CD4-positive, alpha-beta T cell treated with Interleukin-1 beta for 1 hour (primary cell): ENCODE data around the gene RASSF5.
A peak's percentile ranks its signal among the peaks of the same experiment; 100 is the strongest.
"Not testable (repeated sequence)": the region's sequence is repeated elsewhere in the genome, so short reads cannot be mapped to it uniquely, and the experiment has no call there.

Experiments
- DNase-seq, 2 donors: peaks; one replicate each; pipeline ENCODE4 v3.0.0-alpha.2; 2020 to 2022

Gene RASSF5

DNA sequence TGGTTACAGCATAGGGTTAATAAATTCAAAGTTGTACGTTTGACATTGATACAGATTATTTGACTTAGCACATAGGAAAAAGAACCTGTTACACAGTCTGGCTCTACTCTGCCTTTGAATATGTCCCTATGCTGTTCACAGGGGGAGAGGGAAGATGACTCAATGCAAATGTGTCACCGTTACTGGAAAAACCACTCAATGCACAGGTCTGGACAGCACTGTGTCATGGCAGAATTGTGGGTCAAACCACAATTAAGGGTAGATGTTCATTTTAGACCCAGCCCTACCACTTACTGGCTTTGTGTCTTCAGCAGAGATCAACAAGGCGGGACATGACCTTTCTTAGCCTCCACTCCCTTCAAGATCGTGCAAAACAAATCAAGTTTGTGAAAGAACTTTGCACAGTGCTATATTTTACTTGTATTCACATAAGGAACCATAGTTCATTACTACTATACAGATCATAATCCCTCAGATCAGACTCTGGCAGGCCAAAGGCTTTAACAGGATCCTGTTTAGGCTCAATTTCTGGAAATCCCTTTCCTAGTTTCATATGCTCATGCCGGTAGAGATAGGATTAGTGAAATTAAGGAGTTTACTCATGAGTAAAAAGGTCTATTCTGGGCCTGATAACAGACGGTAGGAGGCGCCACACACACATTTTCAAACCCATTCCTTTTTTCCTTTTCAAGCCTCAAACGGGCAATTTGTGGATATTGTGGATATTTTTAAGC is 82.9 kb downstream of the RASSF5 start:
- peak; percentile 30 to 54 for DNase-seq

DNA sequence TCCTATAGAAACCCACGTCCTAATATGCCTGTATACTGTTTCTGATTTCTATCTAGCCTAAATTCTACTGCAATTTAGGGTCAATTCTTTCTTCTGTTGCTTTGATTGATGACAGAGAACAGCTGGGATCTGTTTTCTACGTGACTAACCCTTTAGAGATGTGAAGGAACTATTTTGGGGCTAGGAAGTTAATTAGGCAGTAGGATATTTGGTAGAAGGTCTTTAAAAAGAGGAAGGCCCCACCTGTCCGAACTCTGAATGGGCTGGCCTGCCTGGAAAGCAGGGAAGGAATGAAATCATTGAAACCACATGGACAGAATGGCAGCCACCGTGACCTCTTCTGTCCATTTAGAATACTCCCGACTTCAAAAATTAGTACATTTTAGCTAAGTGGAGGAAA is 83.9 kb downstream of the RASSF5 start:
- DNase-seq = no peak

DNA sequence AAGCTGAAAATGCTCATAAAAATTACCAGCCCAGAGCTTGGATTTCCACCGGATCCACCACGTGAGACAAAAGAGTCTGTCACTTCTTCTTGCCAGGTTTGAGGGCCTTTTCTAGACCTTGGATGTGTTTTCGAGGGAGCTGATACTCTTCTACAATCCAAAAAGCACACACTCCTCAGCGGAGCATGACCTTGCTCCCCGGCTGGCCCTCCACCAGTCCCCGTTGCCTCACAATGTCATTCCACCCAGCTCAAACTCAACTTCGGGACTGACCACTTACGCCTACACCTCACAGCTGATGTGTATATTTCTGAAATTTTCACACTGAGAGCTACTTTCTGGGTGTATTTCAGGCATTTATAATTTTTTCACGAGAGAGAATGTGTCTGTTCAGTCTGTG is 84.4 kb downstream of the RASSF5 start:
- no peak for DNase-seq

DNA sequence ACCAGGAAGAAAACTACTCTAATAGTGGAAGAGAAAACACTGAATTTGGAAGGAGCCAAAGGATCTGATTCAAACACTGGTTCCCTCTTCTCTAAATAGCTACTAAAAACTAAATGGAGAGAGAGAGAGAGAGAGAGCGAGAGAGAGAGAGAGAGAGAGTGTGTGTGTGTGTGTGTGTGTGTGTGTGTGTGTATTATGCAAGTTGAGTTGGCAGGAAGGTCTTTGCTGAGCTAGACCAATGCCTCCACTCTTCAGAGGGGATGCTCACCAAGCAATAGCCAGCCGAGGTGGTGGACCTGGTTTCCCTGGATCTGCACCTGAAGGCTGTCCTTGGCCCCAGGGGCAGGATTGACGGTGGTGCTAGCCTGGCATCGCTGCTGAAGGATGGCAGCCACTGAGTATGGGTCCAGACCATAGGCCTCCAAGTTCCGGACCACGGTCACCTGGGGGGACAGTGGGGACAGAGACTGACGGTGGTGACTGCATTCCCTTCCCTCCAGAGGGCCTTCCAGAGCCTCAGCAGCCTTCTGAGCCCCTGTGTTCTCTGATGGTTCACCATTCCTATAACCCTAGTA is 86.1 kb downstream of the RASSF5 start:
- DNase-seq = no peak

DNA sequence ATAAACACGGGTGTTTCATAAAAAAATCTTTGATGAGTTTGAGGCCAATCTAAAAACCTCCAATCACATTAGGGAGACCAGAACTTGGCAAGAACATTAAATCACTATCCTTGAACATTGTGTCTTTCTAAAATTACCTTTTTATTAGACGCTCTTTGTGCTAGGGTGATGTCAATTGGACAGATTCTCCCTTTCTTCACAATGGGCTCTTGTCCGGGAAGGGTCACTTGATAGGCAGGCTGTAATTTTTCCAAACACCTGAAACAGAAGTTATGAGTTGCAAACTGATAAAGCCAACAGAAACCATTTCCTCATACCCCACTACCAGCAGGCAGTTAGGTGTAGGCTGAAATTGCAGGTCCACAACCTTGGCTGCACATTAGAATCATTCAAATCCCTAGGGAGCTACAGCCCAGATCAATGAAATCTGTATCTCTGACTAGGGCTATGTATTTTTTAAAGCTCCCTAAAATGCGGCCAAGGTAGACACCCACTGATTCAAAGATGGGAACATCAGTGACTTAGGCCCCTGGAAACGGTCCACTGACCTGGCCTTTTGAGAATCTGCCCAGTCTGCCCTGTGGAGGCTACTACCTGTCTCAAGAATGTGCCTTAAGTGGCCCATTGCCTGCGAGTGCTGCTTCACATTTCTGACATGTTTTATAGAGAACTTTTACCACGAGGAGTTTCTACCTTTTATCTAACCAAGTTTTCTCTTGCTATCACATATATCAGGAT is 88.4 kb downstream of the RASSF5 start:
- no peak for DNase-seq

DNA sequence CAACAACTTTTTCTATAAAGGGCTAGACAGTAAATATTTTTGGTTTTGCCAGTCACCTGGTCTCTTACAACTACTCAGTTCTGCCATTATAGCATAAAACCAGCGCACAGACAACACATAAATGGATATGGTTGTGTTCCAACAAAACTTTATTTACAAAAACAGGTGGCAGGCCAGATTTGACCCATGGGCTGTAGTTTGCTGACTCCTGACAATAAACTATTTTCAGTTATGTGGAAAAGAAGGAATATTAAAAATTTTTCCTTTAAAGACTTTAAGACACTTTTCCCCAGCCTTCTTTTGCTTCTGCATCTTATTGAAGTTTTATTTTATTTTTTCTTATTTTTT is 89.0 kb downstream of the RASSF5 start:
- no peak for DNase-seq

DNA sequence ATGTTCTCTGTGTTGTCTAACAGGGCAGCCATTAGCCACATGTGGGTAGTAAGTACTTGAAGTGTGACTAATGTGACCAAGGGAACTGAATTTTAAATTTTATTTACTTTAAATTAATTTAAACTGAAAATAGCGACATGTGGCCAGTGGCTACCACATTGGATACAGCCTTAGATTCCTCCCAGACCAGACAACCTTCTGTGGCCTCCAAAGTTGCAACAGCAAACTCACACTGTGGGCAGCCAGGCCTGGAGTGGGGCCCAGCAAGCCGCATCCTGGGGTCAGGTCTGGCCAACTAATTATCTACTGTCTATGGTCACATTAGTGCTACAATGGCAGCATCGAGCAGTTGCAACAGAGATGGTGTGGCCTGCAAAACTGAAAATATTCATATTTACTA is 93.2 kb downstream of the RASSF5 start:
- no peak for DNase-seq

DNA sequence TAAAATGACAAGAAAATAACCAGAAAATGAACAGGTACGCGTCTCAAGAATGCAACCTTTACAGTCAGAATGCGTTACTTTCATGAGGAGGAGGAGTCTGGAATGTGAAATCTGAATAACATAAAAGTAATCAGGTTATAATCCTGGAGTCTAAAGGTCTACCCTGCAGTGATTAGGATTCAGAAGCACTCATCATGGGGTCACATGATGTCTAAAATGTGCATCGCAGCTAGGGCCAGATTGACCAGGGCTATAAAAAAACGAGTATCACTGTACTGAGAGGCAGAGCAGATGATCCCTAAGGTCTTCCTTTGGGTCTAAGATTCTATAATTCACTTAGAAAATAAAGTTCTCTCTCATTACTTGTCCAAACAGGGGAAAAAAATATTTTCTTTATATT is 97.5 kb downstream of the RASSF5 start:
- no peak for DNase-seq

DNA sequence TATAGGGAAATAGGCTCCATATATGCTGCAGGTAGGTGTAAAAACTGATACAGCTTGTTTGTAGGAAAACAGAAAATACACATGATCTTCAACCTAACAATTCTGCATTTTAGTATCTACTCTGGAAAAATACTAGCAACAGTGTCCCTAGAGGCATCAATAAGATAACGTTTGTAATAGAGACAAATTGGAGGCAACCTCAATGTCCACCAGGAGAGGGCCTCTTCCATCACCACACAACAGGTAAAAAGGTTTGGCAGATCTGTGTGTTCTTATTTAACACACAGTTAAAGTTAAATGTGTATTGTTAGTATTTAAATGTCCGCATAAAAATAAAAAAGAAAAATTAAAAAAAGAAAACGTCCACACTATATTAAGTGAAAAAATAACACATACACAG is 99.5 kb downstream of the RASSF5 start:
- DNase-seq = no peak

DNA sequence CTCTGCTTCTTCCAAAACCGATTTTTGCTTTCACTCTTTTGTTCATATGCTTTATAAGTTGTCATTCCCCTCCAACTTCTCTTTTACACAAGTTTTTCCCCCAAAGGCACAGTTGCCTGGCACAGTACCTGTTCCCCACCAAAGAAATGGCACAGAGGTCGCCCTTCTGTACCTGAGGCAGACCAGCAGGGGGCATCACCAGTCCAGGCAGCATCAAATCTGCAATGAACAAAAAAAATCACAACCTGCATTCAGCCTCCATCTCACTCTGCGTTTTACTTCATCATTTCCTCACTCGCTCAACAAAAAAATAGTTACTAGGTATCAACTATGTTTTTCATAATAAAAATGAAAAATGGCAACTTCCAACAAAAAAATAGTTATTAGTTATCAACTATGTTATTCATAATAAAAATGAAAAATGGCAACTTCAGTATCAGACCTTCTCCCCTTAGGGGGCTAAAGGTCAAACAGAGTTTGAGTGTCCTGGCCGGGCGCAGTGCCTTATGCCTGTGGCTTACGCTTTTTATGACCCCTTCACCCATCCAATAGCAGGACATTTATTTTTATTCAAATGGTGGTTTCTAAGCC is 100.9 kb downstream of the RASSF5 start:
- peak; percentile 50 to 65 for DNase-seq

DNA sequence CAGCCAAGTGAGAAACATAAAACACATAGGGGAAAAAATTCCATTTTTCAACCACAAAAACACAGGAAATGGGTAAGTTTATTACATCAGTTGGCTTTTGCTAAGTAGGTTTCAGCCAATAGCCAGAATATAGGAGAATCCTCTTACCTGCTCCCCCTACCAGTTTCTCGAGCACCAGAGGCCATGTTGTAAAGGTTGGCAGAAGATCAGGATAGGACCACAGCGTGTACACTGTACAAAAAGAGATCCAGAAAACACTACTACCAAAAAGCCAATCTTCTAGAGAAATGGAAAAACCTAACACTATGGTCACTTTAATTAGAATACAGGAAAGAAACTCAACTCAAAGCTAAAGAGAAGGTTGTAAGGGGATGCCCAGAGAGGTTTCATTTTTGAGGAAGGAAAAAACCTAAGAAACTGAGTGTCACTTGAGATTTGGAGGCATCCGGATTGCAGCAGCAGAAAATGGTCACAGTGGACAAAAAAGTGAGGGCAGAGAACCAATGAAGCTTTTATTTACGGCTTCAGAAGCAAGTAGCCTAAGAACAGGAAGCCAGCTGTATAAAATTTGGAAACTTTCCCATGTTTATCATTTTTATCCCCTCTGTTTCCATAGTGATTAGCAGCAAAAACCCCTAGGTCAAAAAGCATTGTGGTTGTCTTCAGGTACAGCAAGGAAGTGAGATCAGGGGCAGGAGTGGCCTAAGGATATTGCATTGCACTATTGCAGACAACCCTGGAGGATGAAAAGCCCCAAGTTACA is 102.1 kb downstream of the RASSF5 start:
- DNase-seq = no peak

DNA sequence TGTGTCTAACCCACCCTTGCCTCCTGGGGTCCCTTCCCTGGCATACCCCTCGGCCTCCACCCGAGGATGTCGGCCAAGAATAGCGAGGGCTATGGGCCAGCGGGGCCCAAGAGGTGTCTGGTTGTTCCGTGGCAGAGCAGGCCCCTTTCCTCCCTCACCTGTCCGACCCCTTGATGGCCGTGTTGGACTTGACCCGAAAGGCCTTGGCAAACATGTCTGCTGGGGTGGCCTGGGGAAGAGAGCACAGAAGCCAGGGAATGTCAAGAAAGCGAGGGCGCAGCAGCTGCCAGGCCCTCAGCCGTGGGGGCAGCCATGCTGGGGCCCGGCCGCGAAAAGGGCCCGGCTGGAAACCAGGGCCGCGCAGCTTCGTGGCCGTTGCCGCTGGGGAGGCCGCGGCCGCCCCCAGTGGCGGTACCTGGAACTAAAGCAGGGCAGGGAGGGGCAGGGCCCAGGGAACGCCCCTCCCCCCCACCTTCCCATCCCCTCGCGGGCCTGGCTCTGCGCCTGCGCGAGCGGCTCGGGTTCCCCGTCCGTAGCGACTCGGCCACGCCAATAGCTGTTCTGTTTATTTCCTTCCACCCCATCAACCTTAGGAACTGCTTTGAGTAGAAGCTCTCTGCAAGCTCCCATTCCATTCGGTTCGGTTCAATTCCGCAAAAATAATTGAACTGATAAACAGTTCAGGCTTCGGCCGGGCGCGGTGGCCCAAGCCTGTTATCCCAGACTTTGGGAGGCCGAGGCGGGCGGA is 105.0 kb downstream of the RASSF5 start, which contains the start of gene EIF2D:
TSS of gene EIF2D (minus strand) at position 337 of the 748 bp plus-strand sequence. CDS start at position 214, 123 bp downstream.
- peak; percentile 94 to 95 for DNase-seq

DNA sequence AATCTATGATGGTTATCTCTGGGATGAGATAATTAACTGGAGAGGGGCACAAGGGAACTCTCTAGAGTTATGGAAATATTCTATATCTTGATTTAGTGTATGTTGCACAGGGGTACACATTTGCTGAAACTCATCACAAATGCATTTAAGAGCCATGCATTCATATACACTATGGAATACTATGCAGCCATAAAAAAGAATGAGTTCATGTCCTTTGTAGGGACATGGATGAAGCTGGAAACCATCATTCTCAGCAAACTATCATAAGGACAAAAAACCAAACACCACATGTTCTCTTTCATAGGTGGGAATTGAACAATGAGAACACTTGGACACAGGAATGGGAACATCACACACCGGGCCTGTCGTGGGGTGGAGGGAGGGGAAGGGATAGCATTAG is 119.1 kb downstream of the RASSF5 start:
- DNase-seq = not testable (repeated sequence)

DNA sequence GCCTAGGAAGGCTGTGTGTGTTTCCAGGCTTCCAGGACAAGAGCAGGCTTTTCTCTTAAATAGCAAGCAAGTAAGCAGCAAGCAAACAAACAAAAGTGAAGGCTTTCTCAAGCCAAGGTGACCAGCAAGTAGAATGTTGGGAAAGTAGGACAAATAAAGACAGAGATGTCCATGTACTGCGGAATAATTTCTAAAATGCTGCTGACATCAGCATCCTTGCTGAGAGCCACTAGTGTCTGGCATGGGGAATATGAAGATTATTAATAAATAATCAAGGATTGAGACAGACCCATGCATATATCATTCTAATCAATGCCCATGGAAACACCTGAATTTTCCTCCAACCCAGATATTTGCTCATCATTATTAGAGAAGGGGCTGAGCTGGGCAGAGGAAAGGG is 121.6 kb downstream of the RASSF5 start:
- DNase-seq = no peak

DNA sequence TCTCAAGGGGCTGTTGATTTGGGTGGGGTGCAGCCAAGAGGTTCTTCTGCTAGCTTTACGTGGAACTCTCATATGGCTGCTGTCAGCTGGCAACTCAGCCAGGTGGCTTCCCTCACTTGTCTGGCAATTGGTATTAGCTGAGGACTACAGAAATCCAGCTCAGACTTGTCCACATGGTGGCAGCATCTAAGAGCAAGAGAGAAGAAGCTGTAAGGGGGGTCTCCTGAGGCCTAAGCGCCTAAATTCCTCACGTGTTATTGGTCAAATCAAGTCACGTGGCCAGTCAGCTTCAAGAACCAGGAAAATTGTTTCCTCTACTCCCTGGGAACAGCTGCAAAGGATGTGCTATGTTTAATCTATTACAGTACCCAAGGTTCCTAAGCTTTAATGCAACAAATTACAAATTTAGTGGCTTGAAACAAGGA is 123.8 kb downstream of the RASSF5 start:
- peak; percentile 15 to 38 for DNase-seq

DNA sequence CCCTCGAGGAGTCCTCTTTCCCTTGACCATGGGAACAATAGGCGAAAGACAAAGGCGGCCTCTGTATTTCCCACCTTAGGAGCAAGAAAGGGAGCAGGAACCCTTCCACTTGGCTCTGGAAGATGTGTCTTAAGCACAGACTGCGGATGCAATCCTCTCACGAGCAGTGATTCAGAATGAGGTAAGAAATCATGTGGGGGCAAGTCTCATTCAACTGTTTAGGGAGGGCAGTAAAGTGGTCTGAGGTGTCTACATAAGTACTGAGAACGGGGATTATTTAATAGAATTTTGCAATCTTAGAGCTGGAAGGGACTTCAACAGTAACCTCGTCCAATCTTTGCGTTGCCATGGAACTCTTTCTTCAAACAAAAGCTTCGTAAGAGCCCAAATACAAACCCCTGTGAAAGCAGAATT is 126.4 kb downstream of the RASSF5 start:
- no peak for DNase-seq

DNA sequence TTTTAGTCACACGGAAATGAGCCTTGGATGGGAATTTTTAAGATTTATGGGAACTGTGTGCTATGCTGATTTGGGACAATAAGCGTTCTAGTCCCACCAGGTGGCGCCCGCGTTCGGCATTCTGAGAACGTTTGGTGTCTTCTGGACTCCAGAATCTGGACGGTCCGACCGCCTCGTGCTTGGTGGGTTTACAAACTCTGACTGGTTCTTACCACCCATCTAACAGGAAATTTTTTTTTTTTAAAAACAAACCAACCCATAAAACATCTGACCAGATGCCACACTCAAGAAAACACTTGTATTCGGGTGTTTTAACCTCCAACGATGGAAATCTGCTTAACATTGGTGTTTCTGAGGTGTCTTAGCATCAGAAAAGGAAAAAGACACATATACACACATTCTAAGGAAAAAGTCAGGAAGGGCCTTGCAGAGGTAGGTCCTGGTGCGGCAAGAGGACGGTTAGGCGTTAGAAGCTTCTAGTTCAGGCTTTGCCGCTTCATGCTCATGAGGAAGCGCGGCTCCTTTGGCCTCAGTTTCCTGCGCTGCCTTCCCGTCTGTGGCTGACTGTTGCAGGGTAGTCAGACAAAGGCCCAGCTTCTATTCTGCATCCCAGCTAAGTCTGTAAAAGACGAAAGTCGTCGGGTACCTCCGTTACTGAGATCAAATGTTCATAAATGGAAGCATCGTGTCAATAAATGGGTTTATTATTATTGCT is 127.2 kb downstream of the RASSF5 start:
- DNase-seq = peak; percentile 72 to 74

DNA sequence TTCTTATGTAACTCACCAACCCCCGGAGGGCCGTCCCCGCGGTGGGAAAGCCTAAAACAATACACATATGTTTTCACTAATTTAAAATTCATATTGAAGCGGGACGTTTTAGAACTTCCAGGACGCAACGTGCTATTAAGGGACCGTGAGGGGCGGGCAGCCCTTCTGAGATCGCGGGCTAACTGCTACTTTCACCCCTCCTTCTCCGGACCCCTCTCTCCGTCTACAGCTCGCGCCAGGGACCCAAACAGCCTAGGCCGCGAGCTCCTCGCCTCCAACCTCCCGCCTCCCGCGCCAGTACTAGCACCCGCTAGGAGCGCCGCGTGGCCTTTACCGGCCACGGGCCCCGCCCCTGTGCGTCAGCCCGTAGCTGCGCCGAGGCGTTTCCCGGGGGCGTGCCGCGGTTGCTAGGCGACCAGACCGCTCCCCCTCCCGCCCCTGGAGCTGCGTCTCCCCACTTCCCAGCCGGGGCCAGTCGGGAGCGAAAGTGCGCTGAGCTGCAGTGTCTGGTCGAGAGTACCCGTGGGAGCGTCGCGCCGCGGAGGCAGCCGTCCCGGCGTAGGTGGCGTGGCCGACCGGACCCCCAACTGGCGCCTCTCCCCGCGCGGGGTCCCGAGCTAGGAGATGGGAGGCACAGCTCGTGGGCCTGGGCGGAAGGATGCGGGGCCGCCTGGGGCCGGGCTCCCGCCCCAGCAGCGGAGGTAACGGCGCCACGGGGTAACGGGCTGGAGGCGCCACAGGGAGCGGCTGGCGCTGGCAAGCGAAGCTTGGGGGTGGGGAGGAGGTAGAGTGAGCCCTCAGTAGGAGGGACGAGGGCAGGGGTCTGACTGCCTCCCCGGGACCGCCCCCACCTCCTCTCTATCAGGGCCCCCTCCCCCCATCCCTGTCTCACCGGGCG is 128.0 kb downstream of the RASSF5 start, which contains the start of gene DYRK3:
TSS of gene DYRK3 (plus strand) at position 457 of the 898 bp plus-strand sequence. CDS start at position 625, 168 bp downstream.
- peak; percentile 89 to 90 for DNase-seq

DNA sequence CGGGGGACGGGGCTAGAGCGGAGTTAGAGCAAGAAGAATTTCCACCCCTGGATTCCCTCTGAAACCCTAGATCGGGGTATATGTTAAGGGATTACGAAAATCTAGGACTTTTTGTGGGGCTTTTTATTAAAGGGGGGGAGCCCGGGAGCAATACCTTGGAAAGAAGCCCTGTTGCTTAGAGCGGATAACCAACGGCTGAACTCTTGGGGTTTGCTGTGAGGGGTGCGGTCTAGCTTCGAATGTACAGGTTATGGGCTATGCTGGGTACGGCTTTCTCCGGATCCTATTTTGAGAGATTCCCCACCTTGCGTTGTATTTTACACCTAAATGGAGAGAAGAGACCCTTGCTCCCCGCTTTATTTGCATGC is 128.6 kb downstream of the RASSF5 start:
- DNase-seq = peak in 1 of 2 donors; percentile 8

DNA sequence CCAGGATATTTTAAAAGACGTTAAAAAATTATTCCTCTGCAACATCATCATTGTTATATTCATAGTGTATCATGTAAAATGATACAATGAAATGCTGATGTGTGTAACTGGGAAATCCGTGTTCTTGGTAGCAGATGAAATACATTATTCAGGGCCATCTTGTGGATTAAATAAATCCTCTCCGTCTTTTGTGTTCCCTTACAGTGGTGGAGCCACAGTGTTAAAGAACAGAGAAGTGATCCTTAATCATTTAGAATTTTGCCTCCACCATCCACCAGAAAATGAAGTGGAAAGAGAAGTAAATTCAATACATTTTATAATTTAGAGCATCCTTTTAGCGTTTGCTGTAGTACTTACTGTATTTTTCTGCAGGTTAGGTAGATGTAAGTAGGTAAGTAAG is 129.3 kb downstream of the RASSF5 start:
- DNase-seq = no peak
